Measurements from ENCODE around the gene SMU1. TPM values are rescaled to one million over a fixed set of nuclear protein-coding genes. Genes with fewer than 3 reads are reported as not detected.

Gene SMU1
- total and polyA plus RNA-seq, 2 of the 13 experiments (the other 11 are each of a cell fraction or from before 2014, with no cell fraction given): 12.9 to 36.6 TPM

DNA sequence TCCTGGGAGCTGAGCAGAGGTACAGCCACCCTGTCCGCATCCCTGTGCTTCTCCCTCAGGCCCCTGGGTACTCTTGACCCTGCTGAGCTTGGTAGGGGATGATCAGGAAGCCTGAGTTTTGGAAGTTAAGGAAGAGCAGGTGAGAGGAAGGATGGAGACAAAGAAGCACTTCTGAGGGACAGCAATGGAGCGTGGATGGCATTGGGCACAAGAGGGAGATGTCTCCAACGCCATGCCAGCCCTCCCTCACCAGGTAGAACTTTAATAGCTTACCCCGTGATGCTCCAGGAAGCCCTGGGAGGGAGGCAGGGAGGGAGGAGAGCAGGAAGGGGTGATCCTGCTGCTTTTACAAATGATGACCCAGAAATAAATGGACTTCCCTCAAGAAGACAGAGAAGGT is 29.9 kb upstream of the SMU1 start (continued):
- TF ChIP-seq, protein P1, sequence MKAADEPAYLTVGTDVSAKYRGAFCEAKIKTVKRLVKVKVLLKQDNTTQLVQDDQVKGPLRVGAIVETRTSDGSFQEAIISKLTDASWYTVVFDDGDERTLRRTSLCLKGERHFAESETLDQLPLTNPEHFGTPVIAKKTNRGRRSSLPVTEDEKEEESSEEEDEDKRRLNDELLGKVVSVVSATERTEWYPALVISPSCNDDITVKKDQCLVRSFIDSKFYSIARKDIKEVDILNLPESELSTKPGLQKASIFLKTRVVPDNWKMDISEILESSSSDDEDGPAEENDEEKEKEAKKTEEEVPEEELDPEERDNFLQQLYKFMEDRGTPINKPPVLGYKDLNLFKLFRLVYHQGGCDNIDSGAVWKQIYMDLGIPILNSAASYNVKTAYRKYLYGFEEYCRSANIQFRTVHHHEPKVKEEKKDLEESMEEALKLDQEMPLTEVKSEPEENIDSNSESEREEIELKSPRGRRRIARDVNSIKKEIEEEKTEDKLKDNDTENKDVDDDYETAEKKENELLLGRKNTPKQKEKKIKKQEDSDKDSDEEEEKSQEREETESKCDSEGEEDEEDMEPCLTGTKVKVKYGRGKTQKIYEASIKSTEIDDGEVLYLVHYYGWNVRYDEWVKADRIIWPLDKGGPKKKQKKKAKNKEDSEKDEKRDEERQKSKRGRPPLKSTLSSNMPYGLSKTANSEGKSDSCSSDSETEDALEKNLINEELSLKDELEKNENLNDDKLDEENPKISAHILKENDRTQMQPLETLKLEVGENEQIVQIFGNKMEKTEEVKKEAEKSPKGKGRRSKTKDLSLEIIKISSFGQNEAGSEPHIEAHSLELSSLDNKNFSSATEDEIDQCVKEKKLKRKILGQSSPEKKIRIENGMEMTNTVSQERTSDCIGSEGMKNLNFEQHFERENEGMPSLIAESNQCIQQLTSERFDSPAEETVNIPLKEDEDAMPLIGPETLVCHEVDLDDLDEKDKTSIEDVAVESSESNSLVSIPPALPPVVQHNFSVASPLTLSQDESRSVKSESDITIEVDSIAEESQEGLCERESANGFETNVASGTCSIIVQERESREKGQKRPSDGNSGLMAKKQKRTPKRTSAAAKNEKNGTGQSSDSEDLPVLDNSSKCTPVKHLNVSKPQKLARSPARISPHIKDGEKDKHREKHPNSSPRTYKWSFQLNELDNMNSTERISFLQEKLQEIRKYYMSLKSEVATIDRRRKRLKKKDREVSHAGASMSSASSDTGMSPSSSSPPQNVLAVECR (CRISPR knock-in tag; IDR thresholded peaks at IDR 0.05; ENCODE audit: borderline replicate concordance): no peak

DNA sequence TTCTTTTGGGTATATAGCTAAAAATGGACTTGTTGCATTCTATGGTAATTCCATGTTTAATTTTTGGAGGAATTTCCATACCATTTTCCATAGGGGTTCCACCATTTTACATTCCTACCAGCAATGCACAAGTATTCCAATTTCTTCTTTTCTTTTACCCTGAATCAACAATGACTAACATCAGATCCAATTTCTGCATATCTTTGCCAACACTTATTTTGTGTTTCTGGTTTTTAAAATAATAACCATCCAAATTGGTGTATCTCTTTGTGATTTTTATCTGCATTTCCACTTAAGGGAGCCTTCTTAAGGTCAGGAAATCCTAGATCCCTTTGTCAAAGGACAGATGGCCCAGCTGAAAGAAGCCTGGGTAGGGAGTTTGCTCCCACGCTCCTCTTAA is 29.5 kb upstream of the SMU1 start:
- Histone ChIP-seq H3K27me3 (ENCODE audit: control insufficient read depth in 1 of 2, insufficient read depth in 2 of 2, low read length in 2 of 2) (peaks cover 0 to 2% of the 10 kb centered on the region in 2 experiments; a peak in 2 of 5 replicates), H3K27ac (ENCODE audit: extremely low read length, insufficient read depth, low read length) (no peak overlapping the region), H2AFZ (ENCODE audit: low read length) (no peak overlapping the region), H4K20me1 (ENCODE audit: insufficient read depth, low read length) (no peaks in the 10 kb centered on the region), H3K4me1 (ENCODE audit: insufficient read depth, low read length) (peaks cover 27% of the 10 kb centered on the region), H3K79me2 (ENCODE audit: insufficient read depth, low read length) (no peaks in the 10 kb centered on the region), H3K36me3 (replicated peaks in 1 of 2; ENCODE audit: control insufficient read depth in 1 of 2, insufficient read depth in 2 of 2, low read length in 2 of 2) (no peaks in the 10 kb centered on the region), H3K9ac (ENCODE audit: insufficient read depth, low read depth, low read length) (no peak overlapping the region), H3K4me3 (replicated peaks in 1 of 3; ENCODE audit: insufficient read depth in 1 of 3, low read depth in 2 of 3, low read length in 3 of 3) (no peak overlapping the region), H3K9me3 (ENCODE audit: low read length) (no peaks in the 10 kb centered on the region), H3K4me2 (ENCODE audit: low read depth, low read length) (no peak overlapping the region)
- WGBS (ENCODE audit: low lambda C conversion rate): 55% methylated on average over 1 of the region's 1 CpG
- no peak for FAIRE-seq
- ChIA-PET CTCF (ENCODE audit: low intra/inter-chr PET ratio, low total read pairs) (no interaction called here), POLR2A (no interaction called here)
- intact Hi-C loops (cut with micrococcal nuclease; ENCODE audit: unreplicated experiment): no loop called here
- no peak for ATAC-seq
- in situ Hi-C loops (cut with HindIII; ENCODE audit: extremely low pct_ligation_motif_present, low pct_unique_long_range_greater_than_20kb): no loop called here
- no TSS peak for BruUV-seq (replicated peaks)
- TF ChIP-seq IRF2 (CRISPR knock-in tag; IDR thresholded peaks at IDR 0.05): no peak
- TF ChIP-seq, protein P2, sequence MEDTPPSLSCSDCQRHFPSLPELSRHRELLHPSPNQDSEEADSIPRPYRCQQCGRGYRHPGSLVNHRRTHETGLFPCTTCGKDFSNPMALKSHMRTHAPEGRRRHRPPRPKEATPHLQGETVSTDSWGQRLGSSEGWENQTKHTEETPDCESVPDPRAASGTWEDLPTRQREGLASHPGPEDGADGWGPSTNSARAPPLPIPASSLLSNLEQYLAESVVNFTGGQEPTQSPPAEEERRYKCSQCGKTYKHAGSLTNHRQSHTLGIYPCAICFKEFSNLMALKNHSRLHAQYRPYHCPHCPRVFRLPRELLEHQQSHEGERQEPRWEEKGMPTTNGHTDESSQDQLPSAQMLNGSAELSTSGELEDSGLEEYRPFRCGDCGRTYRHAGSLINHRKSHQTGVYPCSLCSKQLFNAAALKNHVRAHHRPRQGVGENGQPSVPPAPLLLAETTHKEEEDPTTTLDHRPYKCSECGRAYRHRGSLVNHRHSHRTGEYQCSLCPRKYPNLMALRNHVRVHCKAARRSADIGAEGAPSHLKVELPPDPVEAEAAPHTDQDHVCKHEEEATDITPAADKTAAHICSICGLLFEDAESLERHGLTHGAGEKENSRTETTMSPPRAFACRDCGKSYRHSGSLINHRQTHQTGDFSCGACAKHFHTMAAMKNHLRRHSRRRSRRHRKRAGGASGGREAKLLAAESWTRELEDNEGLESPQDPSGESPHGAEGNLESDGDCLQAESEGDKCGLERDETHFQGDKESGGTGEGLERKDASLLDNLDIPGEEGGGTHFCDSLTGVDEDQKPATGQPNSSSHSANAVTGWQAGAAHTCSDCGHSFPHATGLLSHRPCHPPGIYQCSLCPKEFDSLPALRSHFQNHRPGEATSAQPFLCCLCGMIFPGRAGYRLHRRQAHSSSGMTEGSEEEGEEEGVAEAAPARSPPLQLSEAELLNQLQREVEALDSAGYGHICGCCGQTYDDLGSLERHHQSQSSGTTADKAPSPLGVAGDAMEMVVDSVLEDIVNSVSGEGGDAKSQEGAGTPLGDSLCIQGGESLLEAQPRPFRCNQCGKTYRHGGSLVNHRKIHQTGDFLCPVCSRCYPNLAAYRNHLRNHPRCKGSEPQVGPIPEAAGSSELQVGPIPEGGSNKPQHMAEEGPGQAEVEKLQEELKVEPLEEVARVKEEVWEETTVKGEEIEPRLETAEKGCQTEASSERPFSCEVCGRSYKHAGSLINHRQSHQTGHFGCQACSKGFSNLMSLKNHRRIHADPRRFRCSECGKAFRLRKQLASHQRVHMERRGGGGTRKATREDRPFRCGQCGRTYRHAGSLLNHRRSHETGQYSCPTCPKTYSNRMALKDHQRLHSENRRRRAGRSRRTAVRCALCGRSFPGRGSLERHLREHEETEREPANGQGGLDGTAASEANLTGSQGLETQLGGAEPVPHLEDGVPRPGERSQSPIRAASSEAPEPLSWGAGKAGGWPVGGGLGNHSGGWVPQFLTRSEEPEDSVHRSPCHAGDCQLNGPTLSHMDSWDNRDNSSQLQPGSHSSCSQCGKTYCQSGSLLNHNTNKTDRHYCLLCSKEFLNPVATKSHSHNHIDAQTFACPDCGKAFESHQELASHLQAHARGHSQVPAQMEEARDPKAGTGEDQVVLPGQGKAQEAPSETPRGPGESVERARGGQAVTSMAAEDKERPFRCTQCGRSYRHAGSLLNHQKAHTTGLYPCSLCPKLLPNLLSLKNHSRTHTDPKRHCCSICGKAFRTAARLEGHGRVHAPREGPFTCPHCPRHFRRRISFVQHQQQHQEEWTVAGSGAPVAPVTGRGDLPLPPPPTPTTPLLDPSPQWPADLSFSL (CRISPR knock-in tag; IDR thresholded peaks at IDR 0.05): no peak
- TF ChIP-seq ZNF431 (CRISPR knock-in tag; IDR thresholded peaks at IDR 0.05; ENCODE audit: borderline replicate concordance, low read depth): no peak
- TF ChIP-seq ASH2L (IDR thresholded peaks at IDR 0.05; ENCODE audit: insufficient read length, low read depth, low read length): no peak
- TF ChIP-seq KMT2A (CRISPR knock-in tag; IDR thresholded peaks at IDR 0.05): no peak
- TF ChIP-seq ZNF530 (CRISPR knock-in tag; IDR thresholded peaks at IDR 0.05; ENCODE audit: low read depth): no peak
- no peak for TF ChIP-seq STAG1 (CRISPR knock-in tag; IDR thresholded peaks at IDR 0.05)
- no peak for DNase-seq (ENCODE audit: low spot score)
